HepG2 (cell line): ENCODE results near the gene TMCC1. TPM values are rescaled to one million over a fixed set of nuclear protein-coding genes. Genes with fewer than 3 reads are reported as not detected.

Source experiments
- FOXA1 ChIP-seq, 2 experiments: fragments of 450-650 bp in 1 of 2; sonication (generic) in 1 of 2; formaldehyde crosslinking in 1 of 2; IDR thresholded peaks; 2 replicates each; pipeline versions ENCODE4 v1.4.0 to v1.6.1; 2016 to 2020; ENCODE audit warnings: missing genetic modification reagents in 1 of 2
- HOXA9 ChIP-seq: sonication (generic); formaldehyde crosslinking; IDR thresholded peaks from 2 replicates; pipeline ENCODE4 v1.8.1; 2022; ENCODE audit warnings: missing genetic modification reagents, mild to moderate bottlenecking, moderate library complexity, borderline replicate concordance
- polyA plus RNA-seq, 8 experiments: library from polyadenylated mRNA; depleted of rRNA in 3 of 8; stranded (reverse) in 7 of 8; unstranded in 1 of 8; fragments of >200 nt; fragmentation: Illumina TruSeq in 4 of 8; extraction: Trizol in 4 of 8; gene quantifications; 2 replicates each; pipeline versions ENCODE4 v1.2.1 to v1.2.3, GENCODE V29; 2011 to 2016; ENCODE audit warnings: low read depth in 4 of 8, missing spikeins in 1 of 8, mixed read lengths in 1 of 8; ENCODE audit not compliant: insufficient read depth in 1 of 8
- total RNA-seq, 5 experiments: library from RNA; depleted of rRNA; stranded (reverse); fragments of >200 nt; fragmentation: Illumina TruSeq; extraction: Trizol; gene quantifications; 2 replicates each; pipeline ENCODE4 v1.2.3, GENCODE V29; 2016; ENCODE audit warnings: low read depth in 1 of 5
- TF ChIP-seq, protein P1 (sequence below): IDR thresholded peaks from 2 replicates; pipeline ENCODE4 v1.6.1; 2016; ENCODE audit warnings: low read depth
- TF ChIP-seq, protein P2 (sequence below): sonication (generic); formaldehyde crosslinking; IDR thresholded peaks from 2 replicates; pipeline ENCODE4 v1.5.0; 2020; ENCODE audit warnings: mild to moderate bottlenecking, missing genetic modification reagents, borderline replicate concordance

The TMCC1 gene
- total and polyA plus RNA-seq, 2 of the 13 experiments (the other 11 are each of a cell fraction or from before 2014, with no cell fraction given) = 12.1 to 264 TPM

DNA sequence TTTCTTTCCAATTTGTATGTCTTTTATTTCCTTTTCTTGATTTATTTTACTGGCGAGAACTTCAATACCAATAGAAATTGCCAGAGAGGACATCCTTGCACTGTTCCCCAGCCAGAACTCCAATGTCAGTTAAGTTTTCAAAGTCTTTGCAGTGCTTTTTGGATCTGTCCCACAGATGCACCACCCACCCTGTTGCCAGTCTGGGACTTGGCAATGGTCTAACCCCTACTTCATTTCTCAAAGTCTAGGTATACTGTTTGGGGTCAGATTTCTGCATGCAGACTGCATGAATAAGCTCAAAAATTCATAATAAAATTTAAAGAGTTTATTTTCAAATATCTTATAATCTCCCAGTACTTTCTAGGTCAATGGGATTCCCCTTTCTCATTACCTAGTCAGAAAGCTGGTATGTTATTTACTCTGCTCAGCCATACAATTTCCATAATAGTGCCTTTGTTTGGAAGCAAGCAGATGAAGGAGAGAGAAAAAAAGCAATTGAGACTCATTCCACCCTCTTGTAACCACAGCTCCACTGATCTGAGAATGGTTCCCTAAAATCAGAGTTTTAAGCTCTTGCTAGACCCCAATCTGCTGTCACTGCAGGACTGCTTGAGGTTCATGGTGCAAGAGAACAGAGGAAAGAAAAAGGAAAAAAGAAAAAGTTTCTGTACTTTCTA, 161.2 kb downstream of the TMCC1 start (continued):
- TF ChIP-seq, protein P1, sequence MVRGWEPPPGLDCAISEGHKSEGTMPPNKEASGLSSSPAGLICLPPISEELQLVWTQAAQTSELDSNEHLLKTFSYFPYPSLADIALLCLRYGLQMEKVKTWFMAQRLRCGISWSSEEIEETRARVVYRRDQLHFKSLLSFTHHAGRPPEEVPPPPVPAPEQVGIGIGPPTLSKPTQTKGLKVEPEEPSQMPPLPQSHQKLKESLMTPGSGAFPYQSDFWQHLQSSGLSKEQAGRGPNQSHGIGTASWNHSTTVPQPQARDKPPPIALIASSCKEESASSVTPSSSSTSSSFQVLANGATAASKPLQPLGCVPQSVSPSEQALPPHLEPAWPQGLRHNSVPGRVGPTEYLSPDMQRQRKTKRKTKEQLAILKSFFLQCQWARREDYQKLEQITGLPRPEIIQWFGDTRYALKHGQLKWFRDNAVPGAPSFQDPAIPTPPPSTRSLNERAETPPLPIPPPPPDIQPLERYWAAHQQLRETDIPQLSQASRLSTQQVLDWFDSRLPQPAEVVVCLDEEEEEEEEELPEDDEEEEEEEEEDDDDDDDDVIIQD (CRISPR knock-in tag) = no peak
- no peak for TF ChIP-seq HOXA9 (CRISPR knock-in tag)
- no peak for TF ChIP-seq FOXA1 (IDR thresholded peaks at IDR 0.05)
- TF ChIP-seq FOXA1 (CRISPR knock-in tag; IDR thresholded peaks at IDR 0.05) = 0 out of 2 replicates have a peak, but pooled peaks have one; percentile 11
- TF ChIP-seq, protein P2, sequence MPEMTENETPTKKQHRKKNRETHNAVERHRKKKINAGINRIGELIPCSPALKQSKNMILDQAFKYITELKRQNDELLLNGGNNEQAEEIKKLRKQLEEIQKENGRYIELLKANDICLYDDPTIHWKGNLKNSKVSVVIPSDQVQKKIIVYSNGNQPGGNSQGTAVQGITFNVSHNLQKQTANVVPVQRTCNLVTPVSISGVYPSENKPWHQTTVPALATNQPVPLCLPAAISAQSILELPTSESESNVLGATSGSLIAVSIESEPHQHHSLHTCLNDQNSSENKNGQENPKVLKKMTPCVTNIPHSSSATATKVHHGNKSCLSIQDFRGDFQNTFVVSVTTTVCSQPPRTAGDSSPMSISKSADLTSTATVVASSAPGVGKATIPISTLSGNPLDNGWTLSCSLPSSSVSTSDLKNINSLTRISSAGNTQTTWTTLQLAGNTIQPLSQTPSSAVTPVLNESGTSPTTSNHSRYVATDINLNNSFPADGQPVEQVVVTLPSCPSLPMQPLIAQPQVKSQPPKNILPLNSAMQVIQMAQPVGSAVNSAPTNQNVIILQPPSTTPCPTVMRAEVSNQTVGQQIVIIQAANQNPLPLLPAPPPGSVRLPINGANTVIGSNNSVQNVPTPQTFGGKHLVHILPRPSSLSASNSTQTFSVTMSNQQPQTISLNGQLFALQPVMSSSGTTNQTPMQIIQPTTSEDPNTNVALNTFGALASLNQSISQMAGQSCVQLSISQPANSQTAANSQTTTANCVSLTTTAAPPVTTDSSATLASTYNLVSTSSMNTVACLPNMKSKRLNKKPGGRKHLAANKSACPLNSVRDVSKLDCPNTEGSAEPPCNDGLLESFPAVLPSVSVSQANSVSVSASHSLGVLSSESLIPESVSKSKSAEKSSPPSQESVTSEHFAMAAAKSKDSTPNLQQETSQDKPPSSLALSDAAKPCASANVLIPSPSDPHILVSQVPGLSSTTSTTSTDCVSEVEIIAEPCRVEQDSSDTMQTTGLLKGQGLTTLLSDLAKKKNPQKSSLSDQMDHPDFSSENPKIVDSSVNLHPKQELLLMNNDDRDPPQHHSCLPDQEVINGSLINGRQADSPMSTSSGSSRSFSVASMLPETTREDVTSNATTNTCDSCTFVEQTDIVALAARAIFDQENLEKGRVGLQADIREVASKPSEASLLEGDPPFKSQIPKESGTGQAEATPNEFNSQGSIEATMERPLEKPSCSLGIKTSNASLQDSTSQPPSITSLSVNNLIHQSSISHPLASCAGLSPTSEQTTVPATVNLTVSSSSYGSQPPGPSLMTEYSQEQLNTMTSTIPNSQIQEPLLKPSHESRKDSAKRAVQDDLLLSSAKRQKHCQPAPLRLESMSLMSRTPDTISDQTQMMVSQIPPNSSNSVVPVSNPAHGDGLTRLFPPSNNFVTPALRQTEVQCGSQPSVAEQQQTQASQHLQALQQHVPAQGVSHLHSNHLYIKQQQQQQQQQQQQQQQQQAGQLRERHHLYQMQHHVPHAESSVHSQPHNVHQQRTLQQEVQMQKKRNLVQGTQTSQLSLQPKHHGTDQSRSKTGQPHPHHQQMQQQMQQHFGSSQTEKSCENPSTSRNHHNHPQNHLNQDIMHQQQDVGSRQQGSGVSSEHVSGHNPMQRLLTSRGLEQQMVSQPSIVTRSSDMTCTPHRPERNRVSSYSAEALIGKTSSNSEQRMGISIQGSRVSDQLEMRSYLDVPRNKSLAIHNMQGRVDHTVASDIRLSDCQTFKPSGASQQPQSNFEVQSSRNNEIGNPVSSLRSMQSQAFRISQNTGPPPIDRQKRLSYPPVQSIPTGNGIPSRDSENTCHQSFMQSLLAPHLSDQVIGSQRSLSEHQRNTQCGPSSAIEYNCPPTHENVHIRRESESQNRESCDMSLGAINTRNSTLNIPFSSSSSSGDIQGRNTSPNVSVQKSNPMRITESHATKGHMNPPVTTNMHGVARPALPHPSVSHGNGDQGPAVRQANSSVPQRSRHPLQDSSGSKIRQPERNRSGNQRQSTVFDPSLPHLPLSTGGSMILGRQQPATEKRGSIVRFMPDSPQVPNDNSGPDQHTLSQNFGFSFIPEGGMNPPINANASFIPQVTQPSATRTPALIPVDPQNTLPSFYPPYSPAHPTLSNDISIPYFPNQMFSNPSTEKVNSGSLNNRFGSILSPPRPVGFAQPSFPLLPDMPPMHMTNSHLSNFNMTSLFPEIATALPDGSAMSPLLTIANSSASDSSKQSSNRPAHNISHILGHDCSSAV (CRISPR knock-in tag) = no peak
